Activated naive CD8-positive, alpha-beta T cell (primary cell): ENCODE data around the gene SPHK2.
"Not testable (repeated sequence)": the region's sequence is repeated elsewhere in the genome, so short reads cannot be mapped to it uniquely, and the experiment has no call there.

ENCODE experiments used
- H3K27ac Mint-ChIP-seq: one replicate; pipeline ENCODE4 v1.8.0; 2021; ENCODE audit warnings: mixed read lengths
- H3K27me3 Mint-ChIP-seq: one replicate; pipeline ENCODE4 v1.8.0; 2021; ENCODE audit warnings: mixed read lengths
- H3K36me3 Mint-ChIP-seq: one replicate; pipeline ENCODE4 v1.8.0; 2021; ENCODE audit warnings: mixed read lengths
- H3K4me1 Mint-ChIP-seq: one replicate; pipeline ENCODE4 v1.8.0; 2021; ENCODE audit warnings: low read depth, mixed read lengths
- H3K4me3 Mint-ChIP-seq: one replicate; pipeline ENCODE4 v1.8.0; 2021; ENCODE audit warnings: mild to moderate bottlenecking, mixed read lengths
- H3K9me3 Mint-ChIP-seq: one replicate; pipeline ENCODE4 v1.8.0; 2021; ENCODE audit warnings: low read depth, mixed read lengths

SPHK2 gene

GRCh38 chr19:48627865-48628314 lies 8.6 kb downstream of the SPHK2 start:
- Mint-ChIP-seq H3K27me3 (no peaks in the 10 kb centered on the region), H3K27ac (no peak overlapping the region)

GRCh38 chr19:48628486-48629296 lies 9.4 kb downstream of the SPHK2 start:
- peaks cover 2% of the 10 kb centered on the region for H3K36me3 Mint-ChIP-seq
- no peak overlapping the region for H3K27ac Mint-ChIP-seq
- H3K4me1 Mint-ChIP-seq = peaks cover 39% of the 10 kb centered on the region

More at GRCh38 chr19:48627865-48628314, 8.6 kb downstream of the SPHK2 start:
- no peak overlapping the region for H3K4me3 Mint-ChIP-seq
- no peaks in the 10 kb centered on the region for H3K9me3 Mint-ChIP-seq
- H3K4me1 Mint-ChIP-seq = peaks cover 37% of the 10 kb centered on the region
- H3K36me3 Mint-ChIP-seq = peaks cover 3% of the 10 kb centered on the region

GRCh38 chr19:48629297-48629598 lies 9.9 kb downstream of the SPHK2 start:
- Mint-ChIP-seq H3K36me3 (no peaks in the 10 kb centered on the region), H3K9me3 (no peaks in the 10 kb centered on the region), H3K27me3 (no peaks in the 10 kb centered on the region), H3K4me1 (peaks cover 40% of the 10 kb centered on the region), H3K27ac (no peak overlapping the region), H3K4me3 (no peak overlapping the region)

More at GRCh38 chr19:48628486-48629296, 9.4 kb downstream of the SPHK2 start:
- Mint-ChIP-seq H3K9me3 (no peaks in the 10 kb centered on the region), H3K4me3 (no peak overlapping the region), H3K27me3 (no peaks in the 10 kb centered on the region)

GRCh38 chr19:48629599-48630295 lies 10.4 kb downstream of the SPHK2 start:
- Mint-ChIP-seq H3K4me3 (no peak overlapping the region), H3K27ac (no peak overlapping the region), H3K9me3 (no peaks in the 10 kb centered on the region), H3K4me1 (peaks cover 42% of the 10 kb centered on the region), H3K36me3 (no peaks in the 10 kb centered on the region), H3K27me3 (no peaks in the 10 kb centered on the region)

GRCh38 chr19:48630296-48631063 lies 11.2 kb downstream of the SPHK2 start:
- no peaks in the 10 kb centered on the region for H3K27me3 Mint-ChIP-seq
- H3K36me3 Mint-ChIP-seq = no peaks in the 10 kb centered on the region
- H3K4me1 Mint-ChIP-seq = peaks cover 42% of the 10 kb centered on the region
- no peak overlapping the region for H3K4me3 Mint-ChIP-seq
- H3K27ac Mint-ChIP-seq = no peak overlapping the region
- H3K9me3 Mint-ChIP-seq = no peaks in the 10 kb centered on the region

- H3K27me3 Mint-ChIP-seq = no peaks in the 10 kb centered on the region
- H3K4me1 Mint-ChIP-seq = peaks cover 45% of the 10 kb centered on the region
- H3K4me3 Mint-ChIP-seq = no peak overlapping the region
- H3K9me3 Mint-ChIP-seq = no peaks in the 10 kb centered on the region
- H3K36me3 Mint-ChIP-seq = no peaks in the 10 kb centered on the region
- H3K27ac Mint-ChIP-seq = no peak overlapping the region
These were observed 11.9 kb downstream of the SPHK2 start for GRCh38 chr19:48631225-48631624.

GRCh38 chr19:48632286-48632685 lies 13.0 kb downstream of the SPHK2 start:
- Mint-ChIP-seq H3K4me3 (peak overlapping the region; percentile 35), H3K4me1 (peaks cover 39% of the 10 kb centered on the region), H3K27ac (peak overlapping the region; percentile 78)
- H3K36me3 Mint-ChIP-seq, H3K9me3 Mint-ChIP-seq, H3K27me3 Mint-ChIP-seq: not testable (repeated sequence)

GRCh38 chr19:48632692-48633147 lies 13.4 kb downstream of the SPHK2 start:
- Mint-ChIP-seq H3K36me3 (no peaks in the 10 kb centered on the region), H3K4me1 (peaks cover 41% of the 10 kb centered on the region), H3K4me3 (peak overlapping the region; percentile 35), H3K9me3 (no peaks in the 10 kb centered on the region), H3K27ac (peak overlapping the region; percentile 78), H3K27me3 (no peaks in the 10 kb centered on the region)

- H3K27ac Mint-ChIP-seq = peak overlapping the region; percentile 87
- H3K4me3 Mint-ChIP-seq = peak overlapping the region; percentile 79
- H3K9me3 Mint-ChIP-seq = no peaks in the 10 kb centered on the region
- H3K4me1 Mint-ChIP-seq = peaks cover 45% of the 10 kb centered on the region
- H3K36me3 Mint-ChIP-seq = no peaks in the 10 kb centered on the region
- no peaks in the 10 kb centered on the region for H3K27me3 Mint-ChIP-seq
These were observed 14.1 kb downstream of the SPHK2 start for GRCh38 chr19:48633148-48634035.

GRCh38 chr19:48634036-48634342 lies 14.7 kb downstream of the SPHK2 start:
- Mint-ChIP-seq H3K9me3 (no peaks in the 10 kb centered on the region), H3K4me1 (peaks cover 51% of the 10 kb centered on the region), H3K36me3 (no peaks in the 10 kb centered on the region), H3K27ac (peak overlapping the region; percentile 87), H3K27me3 (no peaks in the 10 kb centered on the region), H3K4me3 (peak overlapping the region; percentile 79)

- Mint-ChIP-seq H3K27ac (peak overlapping the region; percentile 87), H3K36me3 (no peaks in the 10 kb centered on the region), H3K9me3 (no peaks in the 10 kb centered on the region), H3K4me1 (peaks cover 55% of the 10 kb centered on the region), H3K4me3 (peak overlapping the region; percentile 79), H3K27me3 (no peaks in the 10 kb centered on the region)
These were observed 15.3 kb downstream of the SPHK2 start for GRCh38 chr19:48634424-48635262.

- no peaks in the 10 kb centered on the region for H3K36me3 Mint-ChIP-seq
- peak overlapping the region; percentile 87 for H3K27ac Mint-ChIP-seq
- no peaks in the 10 kb centered on the region for H3K27me3 Mint-ChIP-seq
- H3K9me3 Mint-ChIP-seq = no peaks in the 10 kb centered on the region
- peak overlapping the region; percentile 97 for H3K4me3 Mint-ChIP-seq
- peaks cover 59% of the 10 kb centered on the region for H3K4me1 Mint-ChIP-seq
These were observed 16.1 kb downstream of the SPHK2 start for GRCh38 chr19:48635263-48635965.
